Measurements from ENCODE around the gene SMC6.

DNA sequence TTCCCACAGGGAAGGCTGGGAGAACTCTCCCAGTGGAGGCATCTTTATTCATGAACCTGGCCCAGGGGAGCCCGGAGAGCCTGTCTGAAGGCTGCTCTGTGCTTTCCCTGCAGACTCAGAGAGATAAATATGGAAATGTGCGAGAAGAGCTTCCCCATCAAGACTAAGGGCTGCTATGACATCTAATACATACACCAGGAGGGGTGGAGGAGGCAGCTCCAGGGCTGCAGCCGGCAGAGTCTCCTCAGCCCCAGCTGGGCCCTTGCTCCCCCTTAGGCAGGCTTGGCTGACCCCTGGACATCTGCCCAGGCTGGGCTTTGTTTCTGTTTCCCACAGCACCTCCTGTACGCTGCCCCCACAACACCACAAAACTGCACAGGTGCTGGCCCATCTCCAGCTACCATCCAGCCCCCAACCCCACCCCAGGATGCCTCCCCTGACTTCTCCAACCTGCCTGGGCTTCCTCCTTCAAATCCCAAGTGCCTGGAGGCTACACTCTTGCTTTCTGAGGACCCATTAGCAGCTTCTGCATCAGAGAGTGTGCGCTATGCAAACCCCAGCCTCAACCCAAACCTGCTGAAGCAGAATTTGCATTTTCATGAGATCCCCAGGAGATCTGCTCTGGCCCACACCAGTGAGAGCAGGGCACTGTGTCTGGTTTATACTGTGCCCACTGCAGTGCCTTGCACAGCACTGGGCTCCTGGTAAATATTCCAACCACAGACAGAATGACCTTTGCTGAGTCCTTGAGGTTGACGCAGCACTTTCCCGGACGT lies 116.3 kb downstream of the SMC6 start:
- TF ChIP-seq CTCF (IDR thresholded peaks at IDR 0.05; ENCODE audit: borderline replicate concordance, extremely low read depth, low read length, poor library complexity, severe bottlenecking), result no peak
- no peak for TF ChIP-seq EZH2 (IDR thresholded peaks at IDR 0.05; ENCODE audit: borderline replicate concordance, low read depth, low read length, severe bottlenecking)
